DMS153 (cell line): ENCODE results near the gene DNMT3B.

Experiments
- DNase-seq: peaks from one replicate; lab custom pipeline; 2025; lab: John Stamatoyannopoulos, UW

Gene DNMT3B

DNA sequence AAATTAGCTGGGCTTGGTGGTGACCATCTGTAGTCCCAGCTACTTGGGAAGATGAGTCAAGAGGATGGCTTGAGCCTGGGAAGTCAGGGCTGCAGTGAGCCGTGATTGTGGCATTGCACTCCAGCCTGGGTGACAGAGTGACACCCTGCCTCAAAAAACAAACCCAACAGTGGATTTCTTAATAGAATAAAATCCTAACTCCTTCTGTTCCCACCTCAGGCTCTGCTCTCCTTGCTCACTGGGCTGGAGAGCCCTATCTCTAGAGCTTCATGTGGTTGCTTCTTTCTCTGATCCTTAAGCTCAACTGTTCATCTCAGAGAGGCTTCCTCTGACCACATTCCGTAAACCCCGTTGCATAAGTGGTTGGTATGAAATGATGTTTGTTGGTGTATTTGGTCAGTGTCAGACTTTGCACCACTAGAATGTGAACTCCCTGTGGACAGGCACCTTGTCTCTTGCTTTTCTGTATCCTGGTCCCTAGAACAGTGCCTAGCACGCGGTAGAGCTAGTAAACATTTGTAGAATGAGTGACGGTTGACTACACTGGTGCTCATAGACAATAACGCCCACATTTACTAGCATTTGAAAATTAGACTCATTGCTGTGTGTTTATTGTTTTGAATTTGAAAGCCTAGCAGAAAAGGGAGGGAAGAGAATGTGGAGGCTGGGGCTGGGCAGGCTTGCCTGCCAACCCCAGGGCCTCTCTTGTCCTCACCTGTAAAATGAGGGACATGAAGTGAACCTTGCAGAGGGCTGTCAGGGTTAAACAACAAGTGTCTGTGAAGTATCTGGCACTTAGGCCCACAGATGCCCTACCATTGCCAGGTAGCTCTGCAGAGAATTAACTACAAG, 61.8 kb downstream of the DNMT3B start:
- no peak for DNase-seq

DNA sequence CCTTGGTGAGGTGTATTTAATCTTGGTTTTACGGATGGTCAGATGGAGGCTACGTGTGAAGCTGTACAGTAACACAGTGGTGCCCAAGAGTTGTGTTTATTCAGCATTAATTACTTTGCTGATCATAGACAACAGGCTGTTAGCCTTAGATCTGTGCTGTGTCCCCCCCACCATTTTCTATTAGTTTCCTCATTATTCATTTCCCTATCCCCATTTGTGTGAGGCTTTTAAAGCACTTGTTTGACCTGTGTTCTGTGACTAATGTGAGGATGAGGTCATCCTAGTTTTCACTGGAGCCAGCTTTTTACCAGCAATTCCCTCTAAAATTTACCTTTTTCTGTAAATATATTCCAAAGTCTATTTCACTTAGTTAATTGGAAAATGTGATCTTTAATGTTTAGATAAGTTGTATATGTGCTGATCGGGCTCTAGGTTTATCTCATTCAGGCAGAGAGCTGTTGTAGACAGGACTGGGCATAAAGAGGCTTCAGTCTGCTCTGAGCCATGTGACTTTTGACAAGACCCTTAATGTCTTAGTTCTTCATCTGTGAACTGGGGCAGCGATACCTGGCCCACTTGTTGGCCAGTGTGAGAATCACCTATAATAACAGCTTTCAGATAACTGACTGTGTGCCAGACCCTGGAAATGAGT, 66.0 kb downstream of the DNMT3B start:
- no peak for DNase-seq

DNA sequence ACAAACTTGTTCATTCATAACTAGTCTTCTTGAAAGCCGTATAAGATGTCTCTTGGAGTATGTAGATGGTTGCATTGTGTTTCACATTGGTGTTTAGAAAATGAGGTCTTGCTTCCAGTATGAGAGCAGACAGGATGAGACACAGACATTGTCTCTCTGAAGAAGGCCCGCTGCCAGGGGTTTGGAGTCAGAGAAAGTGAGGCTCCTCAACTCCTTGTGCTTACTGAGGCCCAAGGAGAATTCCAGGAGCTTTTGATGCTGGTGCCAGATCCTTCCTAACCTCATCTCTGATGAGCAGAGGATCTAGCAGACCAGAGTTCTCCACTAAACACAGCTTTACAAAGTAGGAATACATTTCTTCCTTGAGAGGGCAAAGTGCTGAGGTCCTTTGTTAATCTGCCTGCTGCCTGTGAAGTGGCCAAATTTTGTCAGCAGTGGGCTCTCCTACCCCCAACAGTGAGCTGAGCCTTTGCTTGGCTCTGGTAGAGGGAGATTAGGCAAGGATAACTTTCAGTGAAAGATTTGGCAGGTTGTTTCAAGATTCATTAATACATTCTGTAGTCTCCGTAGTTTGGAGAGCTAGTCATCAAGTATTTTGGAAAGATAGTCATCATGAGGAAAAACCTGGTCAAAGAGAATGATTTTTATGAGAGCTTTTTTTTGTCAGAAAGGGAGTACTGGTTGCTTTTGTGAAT, 67.3 kb downstream of the DNMT3B start:
- no peak for DNase-seq

DNA sequence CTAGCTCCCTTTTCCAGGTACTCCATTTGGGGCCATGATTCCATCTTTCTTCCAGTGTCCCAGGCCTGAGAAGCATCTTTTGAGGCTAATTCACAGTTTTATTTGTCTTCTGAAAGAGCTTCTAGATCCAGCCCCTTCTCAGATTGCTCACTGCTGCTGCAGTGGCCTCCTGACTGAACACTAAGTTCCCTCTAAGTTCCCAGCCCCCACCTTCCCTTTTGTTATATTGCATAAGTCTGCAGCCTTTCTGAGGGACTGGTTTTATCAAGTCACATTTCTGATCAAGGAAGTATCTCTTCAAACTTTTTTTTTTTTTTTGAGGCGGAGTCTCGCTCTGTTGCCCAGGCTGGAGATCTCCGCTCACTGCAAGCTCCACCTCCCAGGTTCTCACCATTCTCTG, 68.3 kb downstream of the DNMT3B start:
- no peak for DNase-seq

DNA sequence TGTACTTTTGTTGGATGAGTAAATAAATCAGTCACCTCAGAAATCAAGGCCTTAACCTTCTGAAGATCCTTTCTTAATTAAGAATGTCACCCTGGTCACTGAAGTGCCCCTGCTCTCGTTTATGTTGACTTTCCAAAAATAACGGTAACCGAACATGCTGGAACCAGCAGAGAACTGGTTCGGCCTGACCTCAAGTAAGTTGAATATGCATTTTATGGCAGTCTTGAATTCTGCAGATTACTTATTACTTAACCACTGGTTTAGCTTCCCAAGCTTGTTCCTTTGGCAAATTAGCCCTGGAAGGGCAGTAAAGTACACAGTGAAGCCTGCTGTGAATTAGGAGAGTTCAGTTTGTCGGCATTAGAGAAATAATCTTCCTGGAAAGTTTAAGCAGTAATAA, 69.8 kb downstream of the DNMT3B start:
- DNase-seq: no peak

DNA sequence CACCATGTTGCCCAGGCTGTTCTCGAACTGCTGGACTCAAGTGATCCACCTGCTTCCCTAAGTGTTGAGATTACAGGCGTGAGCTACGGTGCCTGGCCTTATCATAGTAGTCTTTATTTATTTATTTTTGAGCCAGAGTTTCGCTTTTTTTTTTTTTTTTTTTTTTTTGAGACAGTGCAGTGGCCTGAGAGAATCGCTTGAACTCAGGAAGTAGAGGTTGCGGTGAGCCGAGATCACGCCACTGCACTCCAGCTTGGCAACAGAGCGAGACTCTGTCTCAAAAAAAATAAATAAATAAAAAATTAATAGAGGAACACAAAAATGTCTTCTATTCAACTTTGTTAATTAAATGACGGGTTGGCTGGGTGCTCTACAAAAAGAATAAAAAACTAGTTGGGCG, 70.5 kb downstream of the DNMT3B start:
- DNase-seq: no peak

DNA sequence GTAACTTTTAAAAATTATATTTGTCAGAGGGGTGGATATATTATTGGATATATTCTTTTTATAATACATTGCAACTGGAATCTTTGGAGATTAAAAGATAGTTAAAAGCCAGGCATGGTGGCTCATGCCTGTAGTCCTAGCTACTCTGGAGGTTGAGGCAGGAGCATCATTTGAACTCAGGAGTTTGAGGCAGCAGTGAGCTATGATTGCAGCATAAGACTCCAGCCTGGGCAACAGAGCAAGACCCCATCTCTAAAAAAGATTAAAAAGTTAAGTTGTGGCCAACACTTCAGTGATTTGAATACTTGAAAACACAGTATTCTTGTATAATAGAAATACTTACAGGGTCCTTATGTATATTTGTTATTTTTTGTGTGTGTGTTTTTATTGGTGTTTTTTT, 72.8 kb downstream of the DNMT3B start:
- no peak for DNase-seq

DNA sequence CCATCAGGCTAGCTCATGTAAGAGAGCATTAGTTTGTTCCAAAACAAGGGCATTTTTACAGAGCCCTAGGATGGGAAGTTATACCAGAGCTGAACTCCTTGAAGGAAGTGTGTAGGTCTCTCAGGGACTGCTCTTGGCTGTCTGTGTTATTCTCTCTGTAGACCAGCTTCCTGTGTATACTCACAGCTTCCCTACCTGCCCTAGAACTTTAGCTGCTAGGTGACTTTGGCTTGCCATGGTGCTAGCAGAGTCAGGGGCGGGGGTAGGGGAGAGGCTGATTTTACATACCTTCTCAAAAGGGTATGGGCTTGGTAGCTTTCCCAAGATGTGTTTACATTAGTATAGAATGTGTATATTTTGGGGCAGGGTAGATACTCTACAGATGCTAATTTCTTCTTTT, 75.0 kb downstream of the DNMT3B start:
- no peak for DNase-seq

DNA sequence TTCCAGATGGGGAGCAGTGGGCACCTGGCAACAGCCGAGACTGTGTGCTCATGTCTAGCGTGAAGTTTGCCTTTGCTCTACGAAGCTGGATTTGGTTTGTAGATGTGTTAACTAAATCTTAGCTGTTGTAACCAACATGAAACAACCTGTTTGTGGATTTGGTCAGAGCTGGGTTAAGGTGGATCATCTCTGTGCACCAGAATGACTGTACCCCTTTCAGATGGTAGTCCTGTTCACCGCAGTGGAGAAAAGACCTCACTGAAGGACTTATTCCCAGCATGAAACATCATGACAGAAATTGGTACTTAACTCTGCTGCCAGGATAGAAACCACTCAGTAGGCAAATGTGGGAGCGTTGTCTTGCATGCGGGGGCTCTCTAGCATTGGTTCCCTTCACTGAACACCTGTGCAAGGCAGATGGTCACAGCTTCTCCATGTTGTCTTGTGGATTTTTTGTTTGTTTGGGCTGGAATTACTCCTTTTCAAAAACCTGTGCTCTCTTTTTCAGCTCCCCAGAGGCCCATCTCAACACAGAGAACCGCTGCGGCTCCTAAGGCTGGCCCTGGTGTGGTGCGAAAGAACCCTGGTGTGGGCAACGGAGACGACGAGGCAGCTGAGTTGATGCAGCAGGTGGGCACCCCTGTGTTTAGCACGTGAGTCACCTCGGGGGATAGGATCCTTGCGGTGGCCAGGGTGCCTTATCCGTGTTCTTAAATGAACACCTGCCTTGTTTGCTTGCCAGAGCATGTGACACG, 77.2 kb downstream of the DNMT3B start:
- no peak for DNase-seq

DNA sequence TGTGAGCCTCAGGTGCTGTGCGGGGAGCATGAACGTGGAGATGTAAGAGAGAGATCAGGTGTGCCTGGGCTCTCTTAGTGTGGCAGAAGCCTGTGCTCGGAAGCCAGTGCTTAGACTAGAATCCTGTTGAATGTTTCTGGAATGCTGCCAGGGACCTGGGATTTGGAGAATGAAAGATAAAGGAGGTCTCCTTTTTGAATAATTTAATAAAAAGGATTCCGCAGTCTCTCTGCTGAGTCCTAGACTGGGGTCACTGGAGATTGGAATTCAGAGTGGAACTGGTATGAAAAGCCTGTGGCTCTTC, 77.7 kb downstream of the DNMT3B start:
- DNase-seq: no peak

DNA sequence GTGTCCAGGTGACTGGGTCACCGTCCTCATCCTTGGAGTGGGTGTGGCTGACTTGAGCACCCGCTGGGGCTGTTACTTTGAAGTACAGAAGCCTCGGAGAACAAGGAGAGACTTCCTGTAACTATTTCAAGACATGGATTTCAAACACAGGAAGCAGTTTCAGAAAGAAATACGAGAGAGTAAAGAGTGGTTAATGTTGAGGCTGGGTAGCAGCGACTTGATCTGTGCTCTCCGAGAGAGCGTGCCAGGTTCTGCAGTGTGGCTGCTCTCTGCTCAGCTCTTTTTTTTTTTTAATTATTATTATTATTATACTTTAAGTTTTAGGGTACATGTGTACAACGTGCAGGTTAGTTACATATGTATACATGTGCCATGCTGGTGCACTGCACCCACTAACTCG, 79.0 kb downstream of the DNMT3B start:
- DNase-seq: no peak

DNA sequence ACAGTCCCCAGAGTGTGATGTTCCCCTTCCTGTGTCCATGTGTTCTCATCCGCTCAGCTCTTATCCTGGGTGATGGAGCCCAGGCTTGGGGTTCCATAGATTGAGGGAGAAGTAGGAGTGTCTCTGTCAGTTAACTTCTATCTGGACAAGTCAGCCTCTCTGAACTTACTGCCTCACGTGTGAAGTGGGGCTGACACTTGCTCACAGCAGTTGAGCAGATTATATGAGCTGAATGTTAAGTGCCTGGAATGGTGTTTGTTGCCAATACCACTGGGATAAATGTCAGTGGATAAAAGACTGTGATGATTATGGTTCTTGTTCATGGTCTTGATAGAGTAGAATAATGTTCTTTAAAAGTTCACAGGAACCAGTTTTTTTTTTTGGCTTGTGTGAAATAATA, 79.4 kb downstream of the DNMT3B start:
- DNase-seq: no peak

DNA sequence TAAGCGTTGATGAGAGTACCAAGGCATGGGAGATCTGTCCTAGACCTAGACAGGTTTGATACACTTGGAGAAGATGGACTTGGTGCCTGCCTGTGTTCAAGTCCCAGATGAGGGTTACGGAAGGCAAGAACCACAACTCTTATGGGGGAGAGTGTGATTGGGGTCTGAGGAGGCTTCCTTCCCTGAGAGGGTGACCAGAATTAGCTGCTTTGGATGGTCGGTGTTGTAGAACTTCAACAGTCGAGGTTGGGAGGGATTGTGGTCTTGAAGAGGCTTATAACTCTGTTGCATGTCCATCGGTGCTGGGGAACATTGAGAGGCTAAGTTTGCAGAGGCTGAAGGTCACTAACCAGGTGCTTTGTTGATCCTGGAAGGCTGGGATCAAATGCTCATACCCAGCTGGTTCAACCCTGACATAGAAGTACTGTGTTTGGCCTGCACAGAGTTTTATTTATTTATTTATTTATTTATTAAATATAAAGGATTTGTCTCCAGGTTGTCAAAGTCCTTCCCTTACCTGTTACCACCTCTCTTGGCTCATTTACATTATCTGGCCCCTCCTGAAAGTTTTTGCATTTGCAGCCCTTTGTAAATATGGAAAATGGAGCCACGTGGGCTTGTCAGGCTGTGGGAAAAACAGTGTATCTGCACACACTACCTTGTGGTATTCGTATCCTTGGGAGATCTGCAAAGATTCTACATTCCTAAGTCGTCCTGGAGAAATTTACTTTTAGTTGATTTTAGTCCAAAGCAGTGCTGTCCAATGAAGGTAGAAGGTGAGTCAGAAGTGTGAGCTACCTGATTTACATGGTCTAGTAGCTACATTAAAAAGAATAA, 80.7 kb downstream of the DNMT3B start:
- DNase-seq: no peak

DNA sequence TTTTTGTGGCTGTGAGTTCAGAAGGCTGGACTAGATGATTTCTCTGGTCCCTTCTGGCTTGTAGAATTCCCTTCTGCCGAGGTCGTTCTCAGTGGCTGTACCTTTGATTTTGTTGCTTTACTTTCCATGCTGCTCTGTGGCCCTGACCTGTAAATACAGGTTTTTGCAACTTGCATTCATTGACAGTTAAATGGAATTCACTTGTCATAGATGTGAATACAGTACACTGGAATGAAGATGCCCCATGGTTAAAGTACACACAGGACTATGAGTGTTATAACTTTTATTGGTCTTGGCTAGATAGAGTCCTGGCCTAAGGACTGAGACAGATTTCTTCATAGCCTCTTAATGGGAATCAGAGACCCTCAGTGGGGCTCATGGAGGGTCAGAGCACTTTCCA, 83.6 kb downstream of the DNMT3B start:
- no peak for DNase-seq

DNA sequence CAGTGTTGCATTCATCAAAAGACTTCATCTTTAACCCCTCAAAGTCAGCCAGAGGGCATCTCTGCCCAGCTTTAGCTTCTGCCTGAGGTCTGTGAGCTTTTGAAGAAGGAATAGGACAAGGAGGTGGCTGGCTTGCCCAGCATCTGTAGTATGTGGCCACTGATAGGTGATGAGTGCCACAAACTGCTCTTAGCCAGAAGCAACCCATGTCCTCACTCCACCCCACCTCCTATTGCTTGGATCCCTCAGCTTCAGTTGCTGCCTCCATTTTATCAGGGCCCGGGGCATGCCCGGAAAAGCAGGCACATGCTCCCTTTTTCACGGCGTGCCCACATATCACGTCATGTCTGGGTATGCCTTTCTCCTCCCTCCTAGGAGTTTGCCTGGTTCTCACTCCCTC, 84.7 kb downstream of the DNMT3B start:
- DNase-seq: no peak

DNA sequence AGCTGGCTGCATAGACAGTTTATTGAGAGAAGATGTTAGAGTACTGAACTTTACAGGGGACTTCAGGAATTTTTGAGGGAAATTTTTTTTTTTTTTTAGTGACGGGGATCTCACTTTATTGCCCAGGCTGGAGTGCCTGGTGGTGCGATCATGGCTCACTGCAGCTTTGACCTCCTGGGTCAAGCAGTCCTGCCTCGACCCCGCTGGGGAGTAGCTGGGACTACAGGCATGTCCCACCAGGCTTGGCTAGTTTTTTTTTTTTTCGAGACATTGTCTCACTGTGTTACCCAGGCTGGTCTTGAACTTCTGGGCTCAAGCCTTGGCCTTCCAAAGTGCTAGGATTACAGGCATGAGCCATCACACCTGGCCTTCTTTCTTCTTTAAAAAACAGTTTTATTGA, 85.8 kb downstream of the DNMT3B start:
- DNase-seq: no peak

DNA sequence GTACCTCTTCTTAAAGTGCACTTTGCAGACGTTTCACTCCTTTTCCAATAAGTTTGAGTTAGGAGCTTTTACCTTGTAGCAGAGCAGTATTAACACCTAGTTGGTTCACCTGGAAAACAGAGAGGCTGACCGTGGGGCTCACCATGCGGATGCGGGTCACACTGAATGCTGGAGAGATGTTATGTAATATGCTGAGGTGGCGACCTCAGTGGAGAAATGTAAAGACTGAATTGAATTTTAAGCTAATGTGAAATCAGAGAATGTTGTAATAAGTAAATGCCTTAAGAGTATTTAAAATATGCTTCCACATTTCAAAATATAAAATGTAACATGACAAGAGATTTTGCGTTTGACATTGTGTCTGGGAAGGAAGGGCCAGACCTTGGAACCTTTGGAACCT, 86.7 kb downstream of the DNMT3B start:
- DNase-seq: no peak

DNA sequence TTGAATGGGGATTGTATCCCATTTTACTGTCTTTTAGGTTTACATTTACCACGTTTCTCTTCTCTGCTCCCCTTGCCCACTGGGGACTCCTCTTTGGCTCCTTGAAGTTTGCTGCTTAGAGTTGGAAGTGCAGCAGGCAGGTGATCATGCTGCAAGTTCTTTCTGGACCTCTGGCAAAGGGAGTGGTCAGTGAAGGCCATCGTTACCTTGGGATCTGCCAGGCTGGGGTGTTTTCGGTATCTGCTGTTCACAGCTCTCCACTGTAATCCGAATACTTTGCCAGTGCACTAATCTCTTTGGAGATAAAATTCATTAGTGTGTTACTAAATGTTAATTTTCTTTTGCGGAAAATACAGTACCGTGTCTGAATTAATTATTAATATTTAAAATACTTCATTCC, 87.4 kb downstream of the DNMT3B start:
- DNase-seq: no peak

DNA sequence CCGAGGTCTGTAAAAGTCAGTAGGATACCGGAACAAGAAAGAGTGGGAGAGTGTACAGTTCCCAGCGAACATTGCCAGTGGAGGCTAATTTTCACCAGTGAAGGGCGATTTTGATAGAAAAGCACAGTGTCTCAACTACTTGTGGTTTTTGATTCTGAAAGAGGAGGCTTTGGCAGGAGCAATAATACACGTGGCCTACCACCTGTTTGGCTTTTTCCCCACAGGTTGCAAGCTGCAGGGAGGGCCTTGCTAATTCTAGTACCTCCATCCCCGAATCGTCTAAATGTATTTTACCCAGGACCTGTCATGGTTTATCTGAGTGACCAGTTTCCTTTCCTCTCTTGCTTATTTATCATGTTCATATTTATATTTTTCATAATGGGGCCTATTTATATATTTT, 93.2 kb downstream of the DNMT3B start:
- DNase-seq: no peak

DNA sequence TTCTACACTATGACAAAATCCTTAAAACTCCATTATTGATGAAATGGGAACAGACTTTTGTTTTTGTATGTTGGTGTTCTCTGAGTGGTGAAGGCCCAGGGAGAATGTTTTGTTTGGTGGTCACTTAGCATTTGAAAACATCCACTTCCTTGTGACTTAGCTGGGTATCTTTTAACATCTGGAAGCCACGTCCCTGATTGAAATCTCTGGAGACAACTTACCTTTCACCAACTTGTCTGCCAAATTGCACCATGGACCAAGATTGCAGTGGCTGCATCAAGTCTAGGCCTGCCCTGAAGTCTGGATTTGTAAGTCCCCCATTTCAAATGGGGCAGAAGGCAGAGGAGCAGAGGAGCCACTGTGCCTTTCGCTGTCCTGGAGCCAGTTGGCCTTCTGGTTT, 96.0 kb downstream of the DNMT3B start:
- DNase-seq: no peak
